Ascending aorta (tissue), 2 donors: ENCODE measurements around the gene ZC3H10. TPM values are rescaled to one million over a fixed set of nuclear protein-coding genes. Genes with fewer than 3 reads are reported as not detected.
A peak's percentile ranks its signal among the peaks of the same experiment; 100 is the strongest.

Experiments used
- DNase-seq, 2 donors: peaks; one replicate each; pipeline ENCODE4 v3.0.0-alpha.2; 2019; ENCODE audit warnings: low spot score in 2 of 2
- H3K27ac ChIP-seq, 2 donors: fragments of 200-600 bp; sonication (generic); one replicate each; pipeline ENCODE4 v1.5.1; 2016 to 2017; ENCODE audit warnings: mild to moderate bottlenecking in 1 of 2
- H3K27me3 ChIP-seq: fragments of 200-600 bp; sonication (generic); one replicate; pipeline ENCODE4 v1.5.1; 2017
- H3K36me3 ChIP-seq, 2 donors: fragments of 200-600 bp; sonication (generic); one replicate each; pipeline ENCODE4 v1.5.1; 2016
- H3K4me1 ChIP-seq, 2 donors: fragments of 200-600 bp; sonication (generic); one replicate each; pipeline ENCODE4 v1.5.1; 2016 to 2017; ENCODE audit warnings: mild to moderate bottlenecking in 1 of 2
- H3K4me3 ChIP-seq, 2 donors: fragments of 200-600 bp; sonication (generic); one replicate each; pipeline ENCODE4 v1.5.1; 2016 to 2017; ENCODE audit warnings: mild to moderate bottlenecking in 1 of 2
- H3K9me3 ChIP-seq, 2 donors: fragments of 200-600 bp; sonication (generic); one replicate each; pipeline ENCODE4 v1.5.1; 2016
- intact Hi-C: fragments of 100-400 bp; cut with DNase I; formaldehyde crosslinking; loops from one replicate; pipeline ENCODE4 v1.15.1; 2023
- total RNA-seq: library from RNA; depleted of rRNA; stranded (reverse); fragments of >200 nt; gene quantifications from one replicate; pipeline ENCODE4 v1.1.0, GENCODE V29; 2016
- TF ChIP-seq, protein P1 (sequence below), 3 experiments: fragments of 200-600 bp in 2 of 3; fragments of 450-650 bp in 1 of 3; sonication (generic) in 2 of 3; IDR thresholded peaks; one replicate each; pipeline ENCODE4 v1.5.1; 2016 to 2019; ENCODE audit warnings: antibody characterized with exemption in 3 of 3, mild to moderate bottlenecking in 1 of 3, moderate library complexity in 1 of 3

The ZC3H10 gene
- total RNA-seq, 1 donor from 2014 or later: 11.1 TPM

DNA sequence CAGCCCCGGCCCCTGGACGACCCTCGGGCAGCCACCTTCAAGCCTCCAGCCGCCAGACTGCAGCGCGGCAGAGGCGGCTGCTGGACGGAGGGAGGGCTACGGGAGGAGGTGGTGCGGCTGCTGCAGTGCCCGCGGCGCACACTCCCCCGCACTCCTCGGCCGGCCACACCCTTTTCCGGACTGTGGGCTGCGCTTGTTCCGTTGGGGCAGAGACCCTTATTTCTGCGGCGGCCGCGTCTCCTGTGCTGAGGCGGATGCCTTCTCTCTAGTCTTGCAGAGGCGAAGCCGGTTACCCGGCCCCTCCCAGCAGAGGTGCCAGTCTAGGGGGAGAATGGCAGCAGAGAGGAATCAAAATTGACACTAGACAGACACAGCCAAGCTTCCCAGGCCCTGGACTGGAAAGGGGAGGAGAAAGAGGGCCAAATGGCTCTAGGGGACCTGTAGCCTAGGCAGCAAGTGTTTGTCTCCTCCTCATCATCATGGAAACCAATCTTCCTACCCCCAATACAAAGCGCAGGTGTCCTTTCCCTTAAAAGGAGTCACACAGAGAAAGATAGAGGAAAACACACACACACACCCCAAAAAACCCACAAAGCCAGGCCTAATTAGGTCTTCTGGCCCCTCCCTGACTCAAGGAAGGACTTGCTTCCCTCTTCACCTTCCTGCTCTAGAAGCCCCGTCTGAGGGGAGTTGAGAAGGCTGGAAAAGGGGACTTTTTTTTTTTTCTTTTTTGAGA lies 11.3 kb downstream of the ZC3H10 start:
- peak in 1 of 2 donors; percentile 83 for DNase-seq
- Histone ChIP-seq H3K9me3 (no peaks in the 10 kb centered on the region), H3K4me3 (peak overlapping the region; percentile 73 to 80), H3K27me3 (no peaks in the 10 kb centered on the region), H3K27ac (peak overlapping the region; percentile 87 to 88), H3K36me3 (peaks cover 37 to 38% of the 10 kb centered on the region in 2 donors), H3K4me1 (peaks cover 9 to 21% of the 10 kb centered on the region in 2 donors)
- intact Hi-C loops: loop anchor here (5.0 kb wide), 1 partner anchor 958 kb away; the partner anchor contains the start of gene NAB2
- TF ChIP-seq, protein P1, sequence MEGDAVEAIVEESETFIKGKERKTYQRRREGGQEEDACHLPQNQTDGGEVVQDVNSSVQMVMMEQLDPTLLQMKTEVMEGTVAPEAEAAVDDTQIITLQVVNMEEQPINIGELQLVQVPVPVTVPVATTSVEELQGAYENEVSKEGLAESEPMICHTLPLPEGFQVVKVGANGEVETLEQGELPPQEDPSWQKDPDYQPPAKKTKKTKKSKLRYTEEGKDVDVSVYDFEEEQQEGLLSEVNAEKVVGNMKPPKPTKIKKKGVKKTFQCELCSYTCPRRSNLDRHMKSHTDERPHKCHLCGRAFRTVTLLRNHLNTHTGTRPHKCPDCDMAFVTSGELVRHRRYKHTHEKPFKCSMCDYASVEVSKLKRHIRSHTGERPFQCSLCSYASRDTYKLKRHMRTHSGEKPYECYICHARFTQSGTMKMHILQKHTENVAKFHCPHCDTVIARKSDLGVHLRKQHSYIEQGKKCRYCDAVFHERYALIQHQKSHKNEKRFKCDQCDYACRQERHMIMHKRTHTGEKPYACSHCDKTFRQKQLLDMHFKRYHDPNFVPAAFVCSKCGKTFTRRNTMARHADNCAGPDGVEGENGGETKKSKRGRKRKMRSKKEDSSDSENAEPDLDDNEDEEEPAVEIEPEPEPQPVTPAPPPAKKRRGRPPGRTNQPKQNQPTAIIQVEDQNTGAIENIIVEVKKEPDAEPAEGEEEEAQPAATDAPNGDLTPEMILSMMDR (IDR thresholded peaks at IDR 0.05): no peak

DNA sequence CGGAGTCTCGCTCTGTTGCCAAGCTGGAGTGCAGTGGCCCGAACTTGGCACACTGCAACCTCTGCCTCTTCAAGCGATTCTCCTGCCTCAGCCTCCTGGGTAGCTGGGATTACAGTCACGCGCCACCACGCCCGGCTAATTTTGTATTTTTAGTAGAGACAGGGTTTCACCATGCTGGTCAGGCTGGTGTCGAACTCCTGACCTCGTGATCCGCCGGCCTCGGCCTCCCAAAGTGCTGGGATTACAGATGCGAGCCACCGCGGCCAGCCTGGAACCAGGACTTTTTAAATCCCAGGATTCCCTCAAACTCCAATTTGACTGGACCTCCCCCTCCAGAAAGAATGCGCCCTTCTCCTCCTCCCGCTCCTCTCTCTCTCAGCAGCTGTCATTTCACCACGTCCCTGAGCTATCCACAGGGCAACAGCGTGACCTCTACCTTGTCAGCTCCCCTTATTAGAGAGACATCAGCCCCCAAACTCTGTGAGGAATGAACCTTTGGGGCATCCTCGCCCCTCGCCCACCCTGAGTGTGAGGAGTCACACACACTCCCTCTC lies 12.0 kb downstream of the ZC3H10 start:
- Histone ChIP-seq H3K4me3 (peak overlapping the region; percentile 73 to 80), H3K27me3 (no peaks in the 10 kb centered on the region), H3K9me3 (no peaks in the 10 kb centered on the region), H3K36me3 (peaks cover 42 to 45% of the 10 kb centered on the region in 2 donors), H3K4me1 (peaks cover 9 to 21% of the 10 kb centered on the region in 2 donors), H3K27ac (peak overlapping the region; percentile 87 to 88)
- TF ChIP-seq, protein P1 (IDR thresholded peaks at IDR 0.05): no peak
- intact Hi-C loops: loop anchor here (5.0 kb wide), 1 partner anchor 957 kb away; the partner anchor contains the start of gene NAB2
- DNase-seq: no peak

DNA sequence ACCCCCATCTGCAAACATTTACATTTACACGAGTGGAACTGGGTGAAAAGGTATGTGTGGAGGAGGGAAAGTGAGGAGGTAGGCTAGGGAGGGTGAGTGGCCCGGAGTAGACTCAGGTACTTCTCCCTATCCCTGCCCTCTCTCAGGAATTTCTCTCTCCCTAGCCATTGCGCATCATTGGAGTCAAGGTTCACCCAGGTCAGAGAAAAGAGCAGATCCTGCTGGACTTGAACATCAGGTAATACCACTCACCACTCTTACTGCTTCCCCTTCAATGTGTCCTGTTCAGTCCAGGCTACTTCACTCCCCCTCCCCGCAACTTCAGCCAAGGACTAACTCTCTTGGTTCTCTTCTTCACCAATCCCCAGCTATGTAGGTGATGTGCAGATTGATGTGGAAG lies 12.8 kb downstream of the ZC3H10 start:
- H3K9me3 ChIP-seq: no peaks in the 10 kb centered on the region
- TF ChIP-seq, protein P1 (IDR thresholded peaks at IDR 0.05): no peak
- no peak overlapping the region for H3K4me3 ChIP-seq
- no peak for DNase-seq
- intact Hi-C loops: no loop called here
- peaks cover 51 to 52% of the 10 kb centered on the region in 2 donors for H3K36me3 ChIP-seq
- H3K4me1 ChIP-seq: peaks cover 9 to 21% of the 10 kb centered on the region in 2 donors
- no peaks in the 10 kb centered on the region for H3K27me3 ChIP-seq
- H3K27ac ChIP-seq: peak overlapping the region; percentile 87 to 88

DNA sequence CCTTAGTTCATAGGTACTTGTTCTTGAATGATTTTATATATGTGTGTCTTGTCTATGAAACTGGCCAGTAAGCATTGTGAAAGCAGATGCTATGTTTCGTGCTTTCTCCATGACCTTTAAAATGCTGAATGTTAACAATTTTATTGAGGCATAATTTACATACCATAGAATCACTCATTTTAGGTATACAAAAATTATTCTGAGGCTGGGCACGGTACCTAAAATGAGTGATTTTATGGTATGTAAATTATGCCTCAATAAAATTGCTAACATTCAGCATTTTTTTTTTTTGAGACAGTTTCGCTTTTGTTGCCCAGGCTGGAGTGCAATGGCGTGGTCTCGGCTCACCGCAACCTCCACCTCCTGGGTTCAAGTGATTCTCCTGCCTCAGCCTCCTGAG lies 16.8 kb downstream of the ZC3H10 start:
- TF ChIP-seq, protein P1 (IDR thresholded peaks at IDR 0.05): no peak
- H3K4me1 ChIP-seq: peaks cover 0 to 4% of the 10 kb centered on the region in 2 donors
- no peak overlapping the region for H3K4me3 ChIP-seq
- no peaks in the 10 kb centered on the region for H3K27me3 ChIP-seq
- H3K9me3 ChIP-seq: no peaks in the 10 kb centered on the region
- intact Hi-C loops: no loop called here
- H3K27ac ChIP-seq: no peak overlapping the region
- H3K36me3 ChIP-seq: peaks cover 88 to 91% of the 10 kb centered on the region in 2 donors
- no peak for DNase-seq

DNA sequence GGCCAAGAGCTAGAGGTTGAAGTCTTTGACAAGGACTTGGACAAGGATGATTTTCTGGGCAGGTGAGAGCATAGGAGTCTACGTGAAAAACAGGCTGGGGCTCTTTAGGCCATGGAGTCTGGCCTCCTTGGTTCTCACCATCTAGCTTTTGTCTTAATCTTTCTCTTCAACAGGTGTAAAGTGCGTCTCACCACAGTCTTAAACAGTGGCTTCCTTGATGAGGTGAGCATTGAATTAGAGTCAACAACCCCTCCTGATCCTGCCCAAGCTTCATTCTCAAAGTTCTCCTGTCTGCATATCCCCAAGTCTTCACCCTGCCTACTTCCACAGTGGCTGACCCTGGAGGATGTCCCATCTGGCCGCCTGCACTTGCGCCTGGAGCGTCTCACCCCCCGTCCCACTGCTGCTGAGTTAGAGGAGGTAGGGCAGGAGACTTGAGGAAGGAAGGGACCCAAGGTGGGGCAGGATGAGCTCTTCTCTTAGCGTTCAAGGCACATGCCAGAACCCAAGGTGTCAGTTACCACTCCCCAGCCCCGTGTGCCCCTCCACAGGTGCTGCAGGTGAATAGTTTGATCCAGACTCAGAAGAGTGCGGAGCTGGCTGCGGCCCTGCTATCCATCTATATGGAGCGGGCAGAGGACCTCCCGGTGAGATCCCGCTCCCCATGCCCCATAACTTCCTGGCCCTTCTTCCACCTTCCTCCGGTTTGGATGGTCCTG lies 19.9 kb downstream of the ZC3H10 start:
- intact Hi-C loops: no loop called here
- TF ChIP-seq, protein P1 (IDR thresholded peaks at IDR 0.05): no peak

More for the DNA sequence above, 19.9 kb downstream of the ZC3H10 start:
- no peak overlapping the region for H3K27ac ChIP-seq
- H3K9me3 ChIP-seq: no peaks in the 10 kb centered on the region
- H3K4me3 ChIP-seq: no peak overlapping the region
- DNase-seq: no peak
- no peaks in the 10 kb centered on the region for H3K4me1 ChIP-seq
- H3K27me3 ChIP-seq: no peaks in the 10 kb centered on the region
- peaks cover 91 to 99% of the 10 kb centered on the region in 2 donors for H3K36me3 ChIP-seq
